H1 (cell line): ENCODE data around the gene DGKI. TPM values are rescaled to one million over a fixed set of nuclear protein-coding genes. Genes with fewer than 3 reads are reported as not detected.

Experiments
- CTCF ChIA-PET: fragments of 300-600 bp; sonication (Branson Sonifier 250); formaldehyde crosslinking; loops from one replicate; lab custom pipeline; 2021; ENCODE audit not compliant: partially characterized antibody; lab: Charles Lee
- POLR2A ChIA-PET: fragments of 300-600 bp; sonication (Branson Sonifier 250); formaldehyde crosslinking; loops from one replicate; lab custom pipeline; 2021; ENCODE audit warnings: inconsistent platforms; ENCODE audit not compliant: partially characterized antibody; lab: Charles Lee
- DNase-seq, 2 experiments: peaks; one replicate each; pipeline versions ENCODE4 v3.0.0 to v3.0.0-alpha.2; 2010 to 2022; ENCODE audit warnings: low spot score in 2 of 2, low read depth in 1 of 2, mixed read lengths in 1 of 2
- FAIRE-seq: peaks from 2 replicates; lab custom pipeline; 2011; peaks lifted over from hg19 to GRCh38; lab: Jason Lieb, UNC
- H2AFZ ChIP-seq: 2 replicates; pipeline ENCODE4 v1.8.1; 2012; ENCODE audit warnings: low read length, inconsistent platforms
- H2AK5ac ChIP-seq: 2 replicates; pipeline ENCODE4 v1.6.1; 2013; ENCODE audit warnings: low read depth, low read length
- H2BK120ac ChIP-seq: replicated peaks from 2 replicates; pipeline ENCODE3; 2013; ENCODE audit warnings: low read depth, low read length, inconsistent platforms
- H2BK12ac ChIP-seq: 2 replicates; pipeline ENCODE4 v1.6.1; 2013; ENCODE audit warnings: low read depth, low read length
- H2BK15ac ChIP-seq: 2 replicates; pipeline ENCODE4 v1.6.1; 2013; ENCODE audit warnings: low read length
- H2BK20ac ChIP-seq: 2 replicates; pipeline ENCODE4 v1.6.1; 2013; ENCODE audit warnings: low read length
- H2BK5ac ChIP-seq: 2 replicates; pipeline ENCODE4 v1.6.1; 2013; ENCODE audit warnings: low read depth, low read length
- H3K14ac ChIP-seq: 2 replicates; pipeline ENCODE4 v1.6.1; 2013; ENCODE audit warnings: inconsistent platforms; ENCODE audit not compliant: insufficient read length
- H3K18ac ChIP-seq: 2 replicates; pipeline ENCODE4 v1.6.1; 2013; ENCODE audit warnings: low read length; ENCODE audit errors: extremely low read depth
- H3K23ac ChIP-seq: 2 replicates; pipeline ENCODE4 v1.6.1; 2013; ENCODE audit warnings: inconsistent platforms; ENCODE audit not compliant: insufficient read length
- H3K23me2 ChIP-seq: 2 replicates; pipeline ENCODE4 v1.6.1; 2013; ENCODE audit warnings: low read depth, low read length
- H3K27ac ChIP-seq: 2 replicates; pipeline ENCODE4 v1.6.1; 2011; ENCODE audit warnings: low read depth, low read length, inconsistent platforms
- H3K27me3 ChIP-seq, 4 experiments: replicated peaks in 1 of 4; 1 replicate in 1 of 4; 2 replicates in 3 of 4; pipeline versions ENCODE4 v1.6.1 to v1.8.1; 2011 to 2013; ENCODE audit warnings: low read length in 3 of 4, mild to moderate bottlenecking in 3 of 4, inconsistent platforms in 2 of 4, mixed read lengths in 2 of 4, moderate library complexity in 1 of 4; ENCODE audit not compliant: control insufficient read depth in 3 of 4, insufficient read depth in 3 of 4; ENCODE audit errors: extremely low read depth in 1 of 4
- H3K36me3 ChIP-seq, 4 experiments: 2 replicates each; pipeline versions ENCODE4 v1.6.1 to v1.8.1; 2011 to 2013; ENCODE audit warnings: mild to moderate bottlenecking in 4 of 4, low read length in 3 of 4, moderate library complexity in 2 of 4, control low read depth in 1 of 4, inconsistent platforms in 1 of 4; ENCODE audit not compliant: insufficient read depth in 4 of 4, control insufficient read depth in 2 of 4
- H3K4ac ChIP-seq: replicated peaks from 2 replicates; pipeline ENCODE3; 2013; ENCODE audit warnings: low read length, low read depth, mixed read lengths, inconsistent platforms; ENCODE audit not compliant: insufficient read length
- H3K4me1 ChIP-seq, 4 experiments: replicated peaks in 1 of 4; 1 replicate in 1 of 4; 2 replicates in 3 of 4; pipeline versions ENCODE4 v1.6.1 to v1.8.1; 2011 to 2013; ENCODE audit warnings: low read length in 3 of 4, inconsistent platforms in 2 of 4, mixed read lengths in 1 of 4; ENCODE audit not compliant: insufficient read depth in 4 of 4, control insufficient read depth in 3 of 4
- H3K4me2 ChIP-seq, 2 experiments: 2 replicates each; pipeline versions ENCODE4 v1.6.1 to v1.8.1; 2011 to 2013; ENCODE audit warnings: low read depth in 2 of 2, low read length in 2 of 2, control low read depth in 1 of 2, inconsistent platforms in 1 of 2, mild to moderate bottlenecking in 1 of 2; ENCODE audit not compliant: insufficient read depth in 1 of 2
- H3K4me3 ChIP-seq, 4 experiments: fragments of 200-600, 300-600 bp in 1 of 4; sonication (generic), shearing (Covaris generic), sonication (Bioruptor Twin) in 1 of 4; 2 replicates each; pipeline versions ENCODE4 v1.5.1 to v1.8.1; 2011 to 2016; ENCODE audit warnings: low read length in 4 of 4, low read depth in 3 of 4, control low read depth in 2 of 4, inconsistent platforms in 2 of 4, mild to moderate bottlenecking in 2 of 4, mixed read lengths in 1 of 4, moderate library complexity in 1 of 4; ENCODE audit not compliant: insufficient read depth in 2 of 4; ENCODE audit errors: extremely low read depth in 1 of 4
- H3K56ac ChIP-seq: replicated peaks from 2 replicates; pipeline ENCODE3; 2013; ENCODE audit warnings: low read depth, mild to moderate bottlenecking, mixed read lengths, low read length, inconsistent platforms; ENCODE audit not compliant: insufficient read length
- H3K79me1 ChIP-seq: 2 replicates; pipeline ENCODE4 v1.6.1; 2013; ENCODE audit warnings: low read depth, low read length, control low read depth
- H3K79me2 ChIP-seq, 2 experiments: 2 replicates each; pipeline versions ENCODE4 v1.6.1 to v1.8.1; 2012 to 2013; ENCODE audit warnings: low read length in 2 of 2, mild to moderate bottlenecking in 2 of 2, inconsistent platforms in 1 of 2; ENCODE audit not compliant: insufficient read depth in 2 of 2, control insufficient read depth in 1 of 2
- H3K9ac ChIP-seq, 4 experiments: replicated peaks in 1 of 4; 1 replicate in 1 of 4; 2 replicates in 3 of 4; pipeline versions ENCODE4 v1.6.1 to v1.8.1; 2011 to 2013; ENCODE audit warnings: low read depth in 3 of 4, low read length in 3 of 4, control low read depth in 2 of 4, mild to moderate bottlenecking in 2 of 4, moderate library complexity in 2 of 4, inconsistent platforms in 1 of 4; ENCODE audit errors: extremely low read depth in 1 of 4
- H3K9me3 ChIP-seq, 2 experiments: 2 replicates each; pipeline versions ENCODE4 v1.6.1 to v1.8.1; 2012 to 2013; ENCODE audit warnings: mild to moderate bottlenecking in 2 of 2, moderate library complexity in 2 of 2, control low read depth in 1 of 2, inconsistent platforms in 1 of 2, low read depth in 1 of 2, low read length in 1 of 2, mixed read lengths in 1 of 2; ENCODE audit not compliant: insufficient read depth in 2 of 2
- H4K20me1 ChIP-seq, 2 experiments: replicated peaks in 1 of 2; 2 replicates each; pipeline versions ENCODE3 to v1.8.1; 2011 to 2013; ENCODE audit warnings: inconsistent platforms in 2 of 2, low read length in 2 of 2, mild to moderate bottlenecking in 1 of 2; ENCODE audit not compliant: insufficient read depth in 2 of 2, control insufficient read depth in 1 of 2
- H4K5ac ChIP-seq: 2 replicates; pipeline ENCODE4 v1.6.1; 2013; ENCODE audit warnings: low read length, low read depth, mixed read lengths, inconsistent platforms; ENCODE audit not compliant: insufficient read length
- H4K8ac ChIP-seq: 2 replicates; pipeline ENCODE4 v1.8.0; 2013; ENCODE audit warnings: mild to moderate bottlenecking, moderate library complexity, low read length, inconsistent platforms; ENCODE audit not compliant: insufficient read depth; ENCODE audit errors: extremely low read depth
- H4K91ac ChIP-seq: replicated peaks from 2 replicates; pipeline ENCODE3; 2013; ENCODE audit warnings: low read length, mixed read lengths, inconsistent platforms; ENCODE audit not compliant: insufficient read length
- ATF3 ChIP-seq: IDR thresholded peaks from 2 replicates; pipeline ENCODE4 v1.6.1; 2011; ENCODE audit warnings: low read depth, mild to moderate bottlenecking, low read length; ENCODE audit not compliant: insufficient read depth
- CTBP2 ChIP-seq: IDR thresholded peaks from 2 replicates; pipeline ENCODE4 v1.7.0; 2011; ENCODE audit warnings: borderline replicate concordance, mild to moderate bottlenecking, moderate library complexity, mixed read lengths, low read length; ENCODE audit not compliant: insufficient read depth, insufficient read length
- FOSL1 ChIP-seq: IDR thresholded peaks from 2 replicates; pipeline ENCODE4 v1.6.1; 2011; ENCODE audit warnings: mild to moderate bottlenecking, low read depth, low read length, moderate library complexity; ENCODE audit not compliant: insufficient read depth
- HDAC6 ChIP-seq: IDR thresholded peaks from one replicate; pipeline ENCODE4 v1.7.1; 2012; ENCODE audit warnings: low read depth, mild to moderate bottlenecking, inconsistent platforms, low read length, moderate library complexity
- KDM1A ChIP-seq: fragments of 200-600, 300-600 bp; sonication (generic); IDR thresholded peaks from 2 replicates; pipeline ENCODE4 v1.7.1; 2016; ENCODE audit warnings: mild to moderate bottlenecking, low read length, borderline replicate concordance
- MAX ChIP-seq: IDR thresholded peaks from 2 replicates; pipeline ENCODE4 v1.6.1; 2012; ENCODE audit warnings: inconsistent platforms
- PHF8 ChIP-seq: fragments of 200-600 bp; sonication (generic); conservative IDR thresholded peaks from 2 replicates; pipeline ENCODE4 v1.7.1; 2012; ENCODE audit warnings: low read depth, mild to moderate bottlenecking, inconsistent platforms, low read length, moderate library complexity
- RAD21 ChIP-seq, 2 experiments: IDR thresholded peaks in 1 of 2; conservative IDR thresholded peaks in 1 of 2; 2 replicates each; pipeline ENCODE4 v1.6.1; 2011; ENCODE audit warnings: low read depth in 2 of 2, low read length in 2 of 2, improper control_type of control experiment in 1 of 2, inconsistent platforms in 1 of 2, mild to moderate bottlenecking in 1 of 2, moderate library complexity in 1 of 2
- SRF ChIP-seq: IDR thresholded peaks from 2 replicates; pipeline ENCODE4 v1.6.1; 2011; ENCODE audit warnings: mild to moderate bottlenecking, low read depth, low read length, moderate library complexity
- ZNF274 ChIP-seq: IDR thresholded peaks from 2 replicates; pipeline ENCODE4 v1.7.0; 2012; ENCODE audit warnings: low read length, borderline replicate concordance; ENCODE audit errors: extremely low read depth
- WGBS, 2 experiments: shearing (Covaris generic) in 1 of 2; methylation state at CpG; one replicate each; pipeline versions ENCODE4 v1.1.6 to v1.1.7; 2013 to 2015; ENCODE audit warnings: low lambda C conversion rate in 2 of 2, mixed read lengths in 2 of 2, inconsistent platforms in 1 of 2, low coverage in 1 of 2, missing lambda C conversion rate in 1 of 2; ENCODE audit not compliant: insufficient replicate concordance in 2 of 2, insufficient coverage in 1 of 2, insufficient read length in 1 of 2; ENCODE audit errors: extremely low coverage in 1 of 2, missing lambda C conversion rate in 1 of 2; 5-methylcytosine and 5-hydroxymethylcytosine counted together
- polyA plus RNA-seq, 7 experiments: library from polyadenylated mRNA; depleted of rRNA in 3 of 7; stranded (reverse) in 5 of 7; unstranded in 2 of 7; fragments of >200 nt in 5 of 7; fragments of 200-250 nt in 2 of 7; gene quantifications; 1 replicate in 5 of 7; 2 replicates in 1 of 7; 4 replicates in 1 of 7; pipeline versions ENCODE4 v1.2.1 to v1.2.3, GENCODE V29; 2011 to 2013; ENCODE audit warnings: missing spikeins in 2 of 7, mixed read lengths in 2 of 7
- total RNA-seq: library from RNA; stranded (reverse); fragmentation: NEBNext Ultra II Directional; extraction: Animal tissue kit (Norgen Biotek cat#: 25700); gene quantifications from 2 replicates; pipeline ENCODE4 v1.2.1, GENCODE V29; 2021

DGKI gene
- total and polyA plus RNA-seq, 2 of the 8 experiments (the other 6 are each of a cell fraction or from before 2014, with no cell fraction given) = 0.20 to 0.71 TPM

- Histone ChIP-seq H3K23ac (no peak overlapping the region), H3K14ac (no peak overlapping the region), H3K79me1 (no peaks in the 10 kb centered on the region), H4K20me1 (no peaks in the 10 kb centered on the region), H3K36me3 (no peaks in the 10 kb centered on the region), H2BK12ac (no peak overlapping the region), H3K4me1 (peaks cover 0 to under 1% (median 0%) of the 10 kb centered on the region in 4 experiments; a peak in 3 of 7 replicates), H4K5ac (no peak overlapping the region), H3K4me3 (no peak overlapping the region), H3K56ac (no peak overlapping the region), H2BK120ac (no peak overlapping the region), H4K91ac (no peak overlapping the region), H3K18ac (no peak overlapping the region), H2BK20ac (no peak overlapping the region), H2AK5ac (no peak overlapping the region), H3K9ac (no peak overlapping the region), H2BK15ac (no peak overlapping the region), H3K4me2 (no peak overlapping the region), H3K9me3 (no peaks in the 10 kb centered on the region), H2BK5ac (no peak overlapping the region), H3K23me2 (peaks cover 7% of the 10 kb centered on the region), H4K8ac (no peak overlapping the region), H3K27me3 (peaks cover 17 to 30% (median 24%) of the 10 kb centered on the region in 4 experiments), H3K4ac (no peak overlapping the region), H3K79me2 (no peaks in the 10 kb centered on the region), H3K27ac (no peak overlapping the region), H2AFZ (no peak overlapping the region)
- POLR2A ChIA-PET = no interaction called here
- FAIRE-seq (no peak), DNase-seq (no peak)
- CTCF ChIA-PET = interaction anchor here (1.1 to 1.5 kb wide), 2 partner anchors 11 to 50 kb away, joined by 3 read pairs; no protein-coding TSS in a partner anchor
- 86% methylated on average over 6 of the region's 6 CpGs; no CpG with 5 or more reads in 1 of the 2 experiments for WGBS, 2 experiments
- TF ChIP-seq FOSL1 (no peak), CTBP2 (no peak), MAX (no peak), ATF3 (no peak), KDM1A (no peak), PHF8 (no peak), HDAC6 (no peak), SRF (no peak), ZNF274 (no peak), RAD21 (IDR thresholded peaks at IDR 0.05 in 1 of 2, conservative IDR thresholded peaks at IDR 0.05 in 1 of 2; ENCODE audit: low read depth in 2 of 2, low read length in 2 of 2) (no peak)
These were observed 4.5 kb upstream of the DGKI start for GRCh38 chr7:137850972-137851945.
